GM15510 (cell line): ENCODE data around the gene MRGPRD.

Experiments
- POLR2A ChIP-seq: IDR thresholded peaks from 3 replicates; pipeline ENCODE4 v1.6.1; 2011; ENCODE audit warnings: borderline replicate concordance; ENCODE audit not compliant: insufficient read length; ENCODE audit errors: extremely low read depth

The MRGPRD gene

GRCh38 chr11:69010964-69011623 lies 30.3 kb upstream of the MRGPRD start:
- no peak for TF ChIP-seq POLR2A

DNA sequence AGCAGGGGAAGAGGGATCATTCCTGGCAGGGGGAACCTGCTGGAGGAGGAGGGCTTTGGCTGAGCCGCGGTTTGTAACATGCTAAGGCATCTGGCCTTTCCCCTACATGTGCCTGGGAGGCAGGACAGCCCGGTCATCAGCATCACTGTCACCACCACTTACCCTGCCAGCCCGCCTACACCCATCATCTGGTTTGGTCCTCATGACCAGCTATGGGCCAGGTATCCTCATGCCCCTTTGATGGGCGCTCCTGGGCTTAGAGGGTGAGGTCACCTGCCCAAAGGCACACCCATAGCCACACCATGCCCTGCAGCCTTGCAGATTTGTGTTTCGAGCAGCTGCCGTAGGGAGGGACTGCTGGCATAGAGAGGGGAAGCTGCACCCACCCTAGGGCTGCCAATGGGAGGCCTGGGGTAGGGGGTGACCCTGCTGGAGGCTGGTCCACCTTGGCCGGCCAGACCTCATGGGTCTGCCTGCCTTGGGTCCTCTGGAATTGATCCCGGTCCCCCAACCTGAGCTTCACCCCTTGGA lies 29.6 kb upstream of the MRGPRD start:
- TF ChIP-seq POLR2A: no peak

GRCh38 chr11:69009441-69010211 lies 28.8 kb upstream of the MRGPRD start:
- TF ChIP-seq POLR2A: no peak

DNA sequence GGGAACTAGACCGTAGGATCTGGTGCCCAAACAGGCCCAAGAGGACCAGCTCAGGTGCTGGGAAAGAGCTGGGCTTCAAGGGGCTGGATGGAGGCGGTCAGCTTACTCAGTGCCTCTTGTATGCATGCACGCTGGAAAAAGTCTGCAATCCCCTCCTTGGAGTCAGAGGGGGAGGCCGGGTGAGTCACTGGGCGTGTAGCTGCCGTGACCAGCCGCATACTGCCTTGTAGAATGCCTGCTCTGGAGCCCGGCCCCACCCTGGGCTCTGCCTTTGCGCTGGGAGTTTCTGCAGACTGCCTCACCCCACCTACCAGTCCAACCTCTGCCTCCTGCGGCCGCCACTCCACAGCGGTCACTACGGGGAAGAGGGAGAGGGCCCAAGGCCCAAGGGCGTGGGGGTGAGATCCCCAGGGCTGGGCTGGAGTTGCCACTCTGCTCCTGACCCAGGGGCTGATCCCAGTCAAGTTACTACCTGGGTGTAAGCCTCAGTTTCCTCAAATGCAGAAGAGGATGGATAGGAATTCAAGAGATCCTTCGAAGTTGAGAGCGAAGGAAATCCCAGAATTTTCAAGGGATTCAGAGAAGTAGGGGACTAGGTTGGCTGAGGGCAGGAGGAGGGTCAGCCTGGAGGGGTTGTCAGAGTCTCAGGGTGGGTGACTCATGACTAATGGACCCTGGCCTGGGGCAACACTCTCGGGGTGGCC lies 28.1 kb upstream of the MRGPRD start:
- TF ChIP-seq POLR2A: no peak

DNA sequence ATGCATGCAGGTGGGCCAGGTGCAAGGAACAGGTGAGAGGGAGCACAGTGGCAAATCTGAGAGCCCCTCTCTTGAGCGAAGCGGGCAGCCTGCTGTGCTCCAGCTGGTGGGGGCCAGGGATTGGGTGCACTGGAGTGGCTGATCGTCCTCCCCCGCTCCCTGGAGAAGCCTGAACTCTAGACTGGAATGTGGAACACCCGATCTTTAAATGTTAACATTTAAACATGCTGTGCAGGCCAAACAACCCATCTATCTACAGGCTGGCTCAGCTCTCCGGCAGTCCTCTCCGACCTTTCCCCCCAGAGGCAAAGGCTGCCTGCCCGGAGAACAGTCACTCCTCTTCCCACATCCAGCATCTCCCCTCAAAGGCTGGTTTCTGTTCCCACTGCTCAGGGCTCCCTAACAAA lies 27.2 kb upstream of the MRGPRD start:
- TF ChIP-seq POLR2A: no peak

DNA sequence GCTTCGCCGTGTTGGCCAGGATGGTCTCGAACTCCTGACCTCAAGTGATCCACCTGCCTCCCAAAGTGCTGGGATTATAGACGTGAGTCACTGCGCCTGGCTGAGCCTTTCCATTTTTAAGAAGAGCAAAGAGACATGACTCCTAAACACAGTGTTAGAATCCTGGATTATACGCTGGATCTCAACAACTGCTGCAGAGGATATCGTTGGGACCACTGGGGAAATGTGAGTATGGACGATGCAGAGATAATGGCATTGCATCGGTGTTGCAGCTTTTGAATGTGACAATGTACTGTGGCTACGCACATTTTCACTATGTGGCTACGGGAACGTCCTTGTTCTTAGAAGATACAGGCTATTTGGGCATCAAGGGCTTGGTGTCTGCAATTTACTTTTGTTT lies 26.0 kb upstream of the MRGPRD start:
- no peak for TF ChIP-seq POLR2A

DNA sequence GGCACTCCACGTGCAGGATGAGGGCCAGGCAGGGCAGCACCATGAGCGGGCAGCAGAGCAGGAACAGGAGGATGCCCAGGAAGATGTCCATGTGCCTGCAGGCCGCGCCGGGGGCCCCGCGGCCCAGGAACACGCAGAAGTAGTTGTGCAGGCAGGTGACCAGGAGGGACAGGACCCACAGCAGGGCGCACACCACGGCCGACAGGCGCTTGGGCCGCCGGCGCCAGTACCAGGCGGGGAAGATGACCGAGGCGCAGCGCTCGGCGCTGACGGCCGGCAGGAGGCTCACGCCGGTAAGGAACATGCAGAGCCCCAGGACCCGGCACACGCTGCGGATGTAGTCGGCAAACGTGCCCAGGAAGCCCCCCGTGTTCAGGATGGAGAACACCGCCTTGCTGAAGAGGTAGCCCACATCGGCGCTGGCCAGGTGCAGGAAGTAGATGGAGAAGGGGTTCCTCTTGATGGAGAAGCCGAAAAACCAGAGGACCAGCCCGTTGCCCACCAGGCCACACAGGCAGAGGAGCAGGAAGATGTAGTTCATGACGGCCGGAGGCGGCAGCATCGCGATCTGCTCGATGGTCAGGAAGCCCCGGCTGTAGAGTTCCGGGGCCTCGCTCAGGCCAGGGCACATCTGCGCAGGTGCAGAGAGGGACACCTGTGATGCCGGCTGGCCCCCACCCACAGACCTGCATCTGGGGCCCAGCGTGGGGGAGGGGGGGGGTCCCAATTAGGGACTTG lies 25.0 kb upstream of the MRGPRD start:
- TF ChIP-seq POLR2A: no peak

- no peak for TF ChIP-seq POLR2A
These were observed 24.4 kb upstream of the MRGPRD start for GRCh38 chr11:69005183-69005630.

- no peak for TF ChIP-seq POLR2A
These were observed 23.8 kb upstream of the MRGPRD start for GRCh38 chr11:69004411-69005182.

GRCh38 chr11:69003866-69004367 lies 23.1 kb upstream of the MRGPRD start:
- TF ChIP-seq POLR2A: no peak

GRCh38 chr11:69003301-69003865 lies 22.6 kb upstream of the MRGPRD start:
- no peak for TF ChIP-seq POLR2A

GRCh38 chr11:69002570-69003231 lies 21.9 kb upstream of the MRGPRD start:
- no peak for TF ChIP-seq POLR2A

GRCh38 chr11:69002110-69002569 lies 21.4 kb upstream of the MRGPRD start:
- no peak for TF ChIP-seq POLR2A
